ENCODE data around the gene MAPK4.

Gene MAPK4

GRCh38 chr18:50659091-50660003, 99.5 kb downstream of the MAPK4 start:
- TF ChIP-seq FOXM1 (IDR thresholded peaks at IDR 0.05; ENCODE audit: borderline replicate concordance) (no peak), ELF4 (IDR thresholded peaks at IDR 0.05) (no peak), TARDBP (IDR thresholded peaks at IDR 0.05) (no peak), SUZ12 (IDR thresholded peaks at IDR 0.05) (no peak), HDGF (IDR thresholded peaks at IDR 0.05; ENCODE audit: borderline replicate concordance) (no peak), NFRKB (IDR thresholded peaks at IDR 0.05) (no peak), PKNOX1 (IDR thresholded peaks at IDR 0.05) (no peak), FOXA1 (IDR thresholded peaks at IDR 0.05) (no peak), ZNF384 (IDR thresholded peaks at IDR 0.05) (no peak), SP1 (IDR thresholded peaks at IDR 0.05) (no peak), FOXK2 (IDR thresholded peaks at IDR 0.05) (no peak), CTBP1 (IDR thresholded peaks at IDR 0.05; ENCODE audit: borderline replicate concordance) (no peak), BHLHE40 (IDR thresholded peaks at IDR 0.05; ENCODE audit: borderline replicate concordance) (no peak), L3MBTL2 (conservative IDR thresholded peaks at IDR 0.05) (no peak), LEF1 (IDR thresholded peaks at IDR 0.05; ENCODE audit: borderline replicate concordance) (no peak)
- ChIA-PET CTCF (no interaction called here), POLR2A (no interaction called here)
- DNase-seq (ENCODE audit: extremely low spot score): no peak

- DNase-seq (ENCODE audit: extremely low spot score): no peak
- TF ChIP-seq TARDBP (IDR thresholded peaks at IDR 0.05): no peak
- no peak for TF ChIP-seq ARNT (IDR thresholded peaks at IDR 0.05)
- no peak for TF ChIP-seq ELF4 (IDR thresholded peaks at IDR 0.05)
- ChIA-PET POLR2A (no interaction called here), CTCF (no interaction called here)
Measured at GRCh38 chr18:50661013-50661412, 101.1 kb downstream of the MAPK4 start.

DNA sequence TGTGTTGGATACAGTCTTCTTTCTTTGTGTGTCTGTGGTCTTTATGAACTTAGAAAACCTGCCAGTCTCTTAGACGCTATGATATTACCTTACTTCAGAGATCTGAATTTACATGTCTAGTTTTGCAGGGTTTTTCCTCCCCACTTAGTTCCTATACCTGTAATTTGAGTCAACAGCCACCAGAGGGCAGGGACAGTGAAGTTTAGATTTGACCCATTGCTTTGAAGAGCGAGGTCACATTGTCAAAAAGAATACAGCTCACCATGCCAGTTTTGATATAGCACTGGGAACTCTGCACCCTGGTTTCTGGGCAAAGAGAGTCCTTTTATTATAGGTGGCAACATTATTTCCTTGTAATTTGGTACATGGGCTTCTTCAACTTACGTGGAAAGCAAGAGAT, 102.3 kb downstream of the MAPK4 start:
- ChIA-PET POLR2A (no interaction called here), CTCF (interaction anchor here (1.0 kb wide), 1 partner anchor 127 kb away, joined by 3 read pairs; no protein-coding TSS in a partner anchor)
- TF ChIP-seq HDGF (IDR thresholded peaks at IDR 0.05; ENCODE audit: borderline replicate concordance) (no peak), FOXA1 (IDR thresholded peaks at IDR 0.05) (no peak), FOXM1 (IDR thresholded peaks at IDR 0.05; ENCODE audit: borderline replicate concordance) (no peak), ARNT (IDR thresholded peaks at IDR 0.05) (no peak), CTBP1 (IDR thresholded peaks at IDR 0.05; ENCODE audit: borderline replicate concordance) (no peak), L3MBTL2 (conservative IDR thresholded peaks at IDR 0.05) (no peak), FOXK2 (IDR thresholded peaks at IDR 0.05) (no peak), LEF1 (IDR thresholded peaks at IDR 0.05; ENCODE audit: borderline replicate concordance) (no peak), BHLHE40 (IDR thresholded peaks at IDR 0.05; ENCODE audit: borderline replicate concordance) (no peak), NFRKB (IDR thresholded peaks at IDR 0.05) (no peak), SP1 (IDR thresholded peaks at IDR 0.05) (no peak), TARDBP (IDR thresholded peaks at IDR 0.05) (no peak)
- peak; percentile 11 for DNase-seq (ENCODE audit: extremely low spot score)

DNA sequence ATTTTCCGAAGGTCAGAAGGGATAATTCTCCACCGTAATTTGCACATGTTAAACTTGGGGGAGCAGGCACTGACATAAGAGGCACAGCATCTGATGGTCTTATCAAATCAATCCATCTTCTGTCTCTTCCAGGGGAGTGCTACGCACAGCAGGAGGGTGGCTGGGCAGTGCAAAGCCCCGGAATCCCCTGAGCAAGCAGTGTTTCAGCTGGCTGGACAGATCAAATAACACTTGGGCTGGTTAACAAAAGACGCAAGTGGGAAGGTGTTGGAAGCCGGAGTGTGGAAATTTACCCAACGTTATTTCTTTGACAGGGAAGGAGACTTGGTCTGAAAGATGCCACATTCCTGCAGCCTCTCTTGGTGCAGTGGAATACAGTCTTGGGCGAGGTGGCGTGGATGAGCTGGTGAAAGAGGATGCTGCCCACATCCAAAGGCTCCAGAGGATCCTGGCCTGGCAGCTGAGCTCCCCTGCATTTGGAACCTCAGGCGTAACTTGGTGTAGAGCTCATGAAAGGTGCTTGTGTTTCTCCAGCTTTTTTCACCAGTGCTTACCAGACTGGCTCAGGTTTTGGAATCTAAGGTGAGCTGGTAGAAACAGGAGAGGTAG, 103.0 kb downstream of the MAPK4 start:
- POLR2A ChIA-PET: interaction anchor here (0.9 kb wide), 1 partner anchor 9 kb away, joined by 4 read pairs; no protein-coding TSS in a partner anchor
- CTCF ChIA-PET: interaction anchor here (1.0 kb wide), 1 partner anchor 126 kb away, joined by 3 read pairs; no protein-coding TSS in a partner anchor
- no peak for TF ChIP-seq CTBP1 (IDR thresholded peaks at IDR 0.05; ENCODE audit: borderline replicate concordance)
- no peak for TF ChIP-seq TARDBP (IDR thresholded peaks at IDR 0.05)
- no peak for TF ChIP-seq ARNT (IDR thresholded peaks at IDR 0.05)
- TF ChIP-seq HDGF (IDR thresholded peaks at IDR 0.05; ENCODE audit: borderline replicate concordance): no peak
- TF ChIP-seq PKNOX1 (IDR thresholded peaks at IDR 0.05): no peak
- TF ChIP-seq SUZ12 (IDR thresholded peaks at IDR 0.05): no peak
- no peak for DNase-seq (ENCODE audit: extremely low spot score)

- POLR2A ChIA-PET: interaction anchor here (0.9 kb wide), 1 partner anchor 8 kb away, joined by 4 read pairs; no protein-coding TSS in a partner anchor
- DNase-seq (ENCODE audit: extremely low spot score): no peak
- CTCF ChIA-PET: no interaction called here
- TF ChIP-seq TARDBP (IDR thresholded peaks at IDR 0.05) (no peak), NFRKB (IDR thresholded peaks at IDR 0.05) (no peak), ELF4 (IDR thresholded peaks at IDR 0.05) (no peak), ZNF384 (IDR thresholded peaks at IDR 0.05) (no peak), HDGF (IDR thresholded peaks at IDR 0.05; ENCODE audit: borderline replicate concordance) (no peak), BHLHE40 (IDR thresholded peaks at IDR 0.05; ENCODE audit: borderline replicate concordance) (no peak), SUZ12 (IDR thresholded peaks at IDR 0.05) (no peak), SP1 (IDR thresholded peaks at IDR 0.05) (no peak), LEF1 (IDR thresholded peaks at IDR 0.05; ENCODE audit: borderline replicate concordance) (no peak), L3MBTL2 (conservative IDR thresholded peaks at IDR 0.05) (no peak), FOXA1 (IDR thresholded peaks at IDR 0.05) (no peak), FOXM1 (IDR thresholded peaks at IDR 0.05; ENCODE audit: borderline replicate concordance) (no peak), ARNT (IDR thresholded peaks at IDR 0.05) (no peak), CTBP1 (IDR thresholded peaks at IDR 0.05; ENCODE audit: borderline replicate concordance) (no peak), PKNOX1 (IDR thresholded peaks at IDR 0.05) (no peak), FOXK2 (IDR thresholded peaks at IDR 0.05) (no peak)
Measured at GRCh38 chr18:50663626-50664441, 103.9 kb downstream of the MAPK4 start.

Measured in HEK293T (cell line).